Superior temporal gyrus (tissue), 1 donor: ENCODE measurements around the gene OR11G2.
"Not testable (repeated sequence)": the region's sequence is repeated elsewhere in the genome, so short reads cannot be mapped to it uniquely, and the experiment has no call there.

ENCODE experiments used
- DNase-seq: peaks from one replicate; pipeline ENCODE4 v3.0.0-alpha.2; 2016; ENCODE audit errors: extremely low spot score

OR11G2 gene

GRCh38 chr14:20190596-20190995 is at the start of gene OR11G2:
Gene OR11G2 (plus strand): TSS chr14:20190896. CDS start chr14:20197438, 6,542 bp downstream.
- DNase-seq, result no peak

GRCh38 chr14:20143911-20144310 is 46.8 kb upstream of the OR11G2 start:
- DNase-seq, result no peak

GRCh38 chr14:20144820-20145219 is 45.9 kb upstream of the OR11G2 start:
- DNase-seq, result no peak

- no peak for DNase-seq
These were observed 26.2 kb upstream of the OR11G2 start for GRCh38 chr14:20164462-20164861.

GRCh38 chr14:20167091-20167490 is 23.6 kb upstream of the OR11G2 start:
- no peak for DNase-seq

GRCh38 chr14:20169852-20170251 is 20.8 kb upstream of the OR11G2 start:
- not testable (repeated sequence) for DNase-seq

GRCh38 chr14:20174205-20174604 is 16.5 kb upstream of the OR11G2 start:
- not testable (repeated sequence) for DNase-seq

- no peak for DNase-seq
These were observed 14.4 kb upstream of the OR11G2 start for GRCh38 chr14:20176330-20176729.

- DNase-seq, result no peak
These were observed 13.2 kb upstream of the OR11G2 start for GRCh38 chr14:20177433-20177974.

- DNase-seq, result no peak
These were observed 11.5 kb upstream of the OR11G2 start for GRCh38 chr14:20179218-20179617.

GRCh38 chr14:20179880-20180279 is 10.8 kb upstream of the OR11G2 start:
- no peak for DNase-seq

GRCh38 chr14:20180486-20180885 is 10.2 kb upstream of the OR11G2 start:
- no peak for DNase-seq

- DNase-seq, result no peak
These were observed 6.5 kb upstream of the OR11G2 start for GRCh38 chr14:20184181-20184580.

GRCh38 chr14:20191396-20191795 is 700 bp downstream of the OR11G2 start:
- DNase-seq, result no peak

- no peak for DNase-seq
These were observed 3.4 kb downstream of the OR11G2 start for GRCh38 chr14:20194101-20194500.

GRCh38 chr14:20195170-20195569 is 4.5 kb downstream of the OR11G2 start:
- DNase-seq, result not testable (repeated sequence)

GRCh38 chr14:20195911-20196310 is 5.2 kb downstream of the OR11G2 start:
- no peak for DNase-seq

- no peak for DNase-seq
These were observed 6.8 kb downstream of the OR11G2 start for GRCh38 chr14:20197459-20197858.

GRCh38 chr14:20198991-20199390 is 8.3 kb downstream of the OR11G2 start:
- no peak for DNase-seq

GRCh38 chr14:20204721-20205120 is 14.0 kb downstream of the OR11G2 start:
- no peak for DNase-seq

GRCh38 chr14:20209595-20209994 is 18.9 kb downstream of the OR11G2 start:
- no peak for DNase-seq

GRCh38 chr14:20212406-20212805 is 21.7 kb downstream of the OR11G2 start:
- not testable (repeated sequence) for DNase-seq

GRCh38 chr14:20215196-20215595 is 24.5 kb downstream of the OR11G2 start:
- no peak for DNase-seq

GRCh38 chr14:20219033-20219432 is 28.3 kb downstream of the OR11G2 start:
- no peak for DNase-seq
